Measurements from ENCODE around the gene TBRG4.

Gene TBRG4

DNA sequence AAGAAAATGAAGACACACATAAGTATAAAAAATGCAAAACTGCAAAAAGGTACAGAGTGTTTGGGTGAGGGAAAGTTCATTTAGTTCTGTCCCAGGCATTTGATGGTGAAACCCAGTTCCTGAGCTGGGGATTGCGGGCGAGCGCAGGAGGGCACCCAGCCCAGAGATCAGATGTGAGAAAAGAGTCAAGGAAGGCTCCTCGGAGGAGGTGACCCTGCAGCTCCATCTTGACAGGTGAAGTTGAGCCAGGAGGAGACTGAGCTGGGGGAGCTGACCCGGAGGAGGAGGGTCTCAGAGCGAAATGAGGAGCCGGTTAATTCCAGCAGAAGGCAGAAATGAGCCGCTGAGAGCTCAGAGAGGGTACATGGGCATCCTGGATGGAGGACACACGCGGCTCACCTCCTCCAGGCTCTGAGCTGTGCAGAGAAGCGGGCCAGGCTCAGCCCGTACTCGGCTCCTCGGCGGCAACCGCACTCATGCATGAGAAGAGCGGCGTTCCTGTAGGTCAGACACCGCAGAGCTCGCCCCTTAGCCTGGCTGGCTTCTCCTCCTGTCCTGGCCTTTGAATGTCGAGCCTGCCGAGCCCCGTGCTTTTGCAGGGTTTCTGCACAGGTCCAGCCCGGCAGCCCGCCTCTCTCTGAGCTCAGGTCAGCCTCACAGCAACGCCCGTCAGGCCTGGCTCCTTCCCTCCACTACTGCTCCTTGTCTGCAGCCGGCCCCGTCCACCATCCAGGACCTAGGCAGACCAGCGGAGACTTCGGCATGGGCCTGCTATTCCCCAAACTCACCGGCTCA lies 36.6 kb upstream of the TBRG4 start:
- POLR2A ChIA-PET, result no interaction called here
- CTCF ChIA-PET, result interaction anchor here (0.8 to 1.7 kb wide), 4 partner anchors 10 to 112 kb away, joined by 3 to 6 read pairs (median 4); no protein-coding TSS in a partner anchor
- DNase-seq (ENCODE audit: low read depth, low spot score), result no peak
- TF ChIP-seq, protein P1, sequence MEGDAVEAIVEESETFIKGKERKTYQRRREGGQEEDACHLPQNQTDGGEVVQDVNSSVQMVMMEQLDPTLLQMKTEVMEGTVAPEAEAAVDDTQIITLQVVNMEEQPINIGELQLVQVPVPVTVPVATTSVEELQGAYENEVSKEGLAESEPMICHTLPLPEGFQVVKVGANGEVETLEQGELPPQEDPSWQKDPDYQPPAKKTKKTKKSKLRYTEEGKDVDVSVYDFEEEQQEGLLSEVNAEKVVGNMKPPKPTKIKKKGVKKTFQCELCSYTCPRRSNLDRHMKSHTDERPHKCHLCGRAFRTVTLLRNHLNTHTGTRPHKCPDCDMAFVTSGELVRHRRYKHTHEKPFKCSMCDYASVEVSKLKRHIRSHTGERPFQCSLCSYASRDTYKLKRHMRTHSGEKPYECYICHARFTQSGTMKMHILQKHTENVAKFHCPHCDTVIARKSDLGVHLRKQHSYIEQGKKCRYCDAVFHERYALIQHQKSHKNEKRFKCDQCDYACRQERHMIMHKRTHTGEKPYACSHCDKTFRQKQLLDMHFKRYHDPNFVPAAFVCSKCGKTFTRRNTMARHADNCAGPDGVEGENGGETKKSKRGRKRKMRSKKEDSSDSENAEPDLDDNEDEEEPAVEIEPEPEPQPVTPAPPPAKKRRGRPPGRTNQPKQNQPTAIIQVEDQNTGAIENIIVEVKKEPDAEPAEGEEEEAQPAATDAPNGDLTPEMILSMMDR (IDR thresholded peaks at IDR 0.05; ENCODE audit: insufficient read depth, low read length, missing control alignments), result no peak
- H3K4me3 ChIP-seq (ENCODE audit: low read depth, low read length), result no peak overlapping the region

GRCh38 chr7:45146531-45147379 lies 35.3 kb upstream of the TBRG4 start:
- ChIA-PET POLR2A (no interaction called here), CTCF (interaction anchor here (0.8 to 1.7 kb wide), 2 partner anchors 9 to 11 kb away, joined by 4 to 5 read pairs; no protein-coding TSS in a partner anchor)
- TF ChIP-seq, protein P1 (IDR thresholded peaks at IDR 0.05; ENCODE audit: insufficient read depth, low read length, missing control alignments), result no peak
- H3K4me3 ChIP-seq (ENCODE audit: low read depth, low read length), result no peak overlapping the region
- DNase-seq (ENCODE audit: low read depth, low spot score), result no peak

- TF ChIP-seq, protein P1 (IDR thresholded peaks at IDR 0.05; ENCODE audit: insufficient read depth, low read length, missing control alignments), result no peak
- no peak for DNase-seq (ENCODE audit: low read depth, low spot score)
- H3K4me3 ChIP-seq (ENCODE audit: low read depth, low read length), result no peak overlapping the region
- ChIA-PET POLR2A (no interaction called here), CTCF (interaction anchor here (1.9 kb wide), 1 partner anchor 10 kb away, joined by 17 read pairs; no protein-coding TSS in a partner anchor)
These were observed 34.4 kb upstream of the TBRG4 start for GRCh38 chr7:45145881-45146280.

- TF ChIP-seq, protein P1 (IDR thresholded peaks at IDR 0.05; ENCODE audit: insufficient read depth, low read length, missing control alignments), result no peak
- ChIA-PET POLR2A (no interaction called here), CTCF (interaction anchor here (1.1 kb wide), 1 partner anchor 9 kb away, joined by 4 read pairs; no protein-coding TSS in a partner anchor)
- no peak overlapping the region for H3K4me3 ChIP-seq (ENCODE audit: low read depth, low read length)
- no peak for DNase-seq (ENCODE audit: low read depth, low spot score)
These were observed 32.1 kb upstream of the TBRG4 start for GRCh38 chr7:45143616-45144015.

- ChIA-PET POLR2A (no interaction called here), CTCF (interaction anchor here (1.4 kb wide), 1 partner anchor 155 kb away, joined by 3 read pairs; no protein-coding TSS in a partner anchor)
- TF ChIP-seq, protein P1 (IDR thresholded peaks at IDR 0.05; ENCODE audit: insufficient read depth, low read length, missing control alignments), result no peak
- no peak overlapping the region for H3K4me3 ChIP-seq (ENCODE audit: low read depth, low read length)
- no peak for DNase-seq (ENCODE audit: low read depth, low spot score)
These were observed 29.3 kb upstream of the TBRG4 start for GRCh38 chr7:45140827-45141226.
